ENCODE measurements around the gene ROCK2.
"Not testable (repeated sequence)": the region's sequence is repeated elsewhere in the genome, so short reads cannot be mapped to it uniquely, and the experiment has no call there.

- not testable (repeated sequence) for TF ChIP-seq CTCF (IDR thresholded peaks at IDR 0.05; ENCODE audit: insufficient read depth, low read depth, low read length); EZH2 (IDR thresholded peaks at IDR 0.05; ENCODE audit: insufficient read depth, low read length)
Measured at GRCh38 chr2:11252458-11252857, 92.0 kb downstream of the ROCK2 start.
